ENCODE results near the gene CEP164. TPM values are rescaled to one million over a fixed set of nuclear protein-coding genes. Genes with fewer than 3 reads are reported as not detected.
"Not testable (repeated sequence)": the region's sequence is repeated elsewhere in the genome, so short reads cannot be mapped to it uniquely, and the experiment has no call there.

The CEP164 gene
- total RNA-seq, 1 experiment from 2014 or later: 33.9 TPM

DNA sequence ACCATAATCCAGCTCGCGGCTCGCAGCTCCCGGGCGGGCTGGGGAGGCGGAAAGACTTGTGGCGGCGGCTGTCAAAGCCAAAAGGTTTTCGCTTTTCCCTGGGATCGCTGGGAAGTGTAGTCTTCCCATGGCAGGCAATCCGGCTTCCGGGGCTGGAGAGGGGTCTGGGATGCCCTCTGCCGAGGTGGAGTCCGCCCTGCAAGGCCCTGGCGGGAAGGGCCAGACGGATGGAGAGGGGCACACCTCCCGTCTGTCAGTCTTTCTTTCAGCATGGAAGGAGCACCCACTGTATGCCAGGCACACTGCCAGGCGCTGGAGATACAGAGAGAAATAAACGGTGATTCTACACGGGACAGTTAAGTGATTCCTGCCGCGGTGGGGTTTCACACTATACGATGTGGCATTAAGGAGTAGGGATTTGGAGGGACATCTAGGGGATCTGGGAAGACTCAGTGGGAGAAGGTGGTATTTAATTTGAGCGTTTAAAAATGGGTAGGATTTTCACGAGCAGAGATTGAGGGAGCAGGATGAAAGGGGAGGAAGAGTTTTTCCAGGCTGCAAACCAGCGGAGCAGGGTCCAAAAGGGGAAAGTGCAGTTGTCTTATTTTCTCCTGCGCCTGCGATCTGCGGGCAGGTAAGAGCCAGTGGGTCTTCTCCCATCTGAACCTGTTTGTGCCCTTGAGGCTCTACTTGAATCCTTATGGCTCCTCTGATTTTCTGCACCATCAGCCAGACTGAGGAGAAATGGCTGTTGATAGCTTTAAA, 11.3 kb upstream of the CEP164 start, which contains the start of gene BACE1:
Gene BACE1, minus strand, starts transcription at position 60 of the 765 bp plus-strand sequence. CDS start 461 bp downstream, outside the sequence.
- intact Hi-C loops (cut with micrococcal nuclease; ENCODE audit: unreplicated experiment): no loop called here
- Histone ChIP-seq H3K79me2 (ENCODE audit: low read depth) (no peaks in the 10 kb centered on the region), H3K9me2 (ENCODE audit: insufficient read depth) (no peaks in the 10 kb centered on the region), H3F3A (ENCODE audit: insufficient read depth, low read depth) (no peaks in the 10 kb centered on the region), H3K4me3 (peak within 1 kb of the TSS; percentile 62), H3K27ac (no peak within 1 kb of the TSS), H3K27me3 (ENCODE audit: insufficient read depth, low read depth) (no peaks in the 10 kb centered on the region), H3K4me1 (replicated peaks; ENCODE audit: insufficient read depth) (0 out of 2 replicates have a peak, but pooled peaks cover 18% of the 10 kb centered on the region), H4K20me1 (ENCODE audit: insufficient read depth) (no peaks in the 10 kb centered on the region), H2AFZ (peak within 1 kb of the TSS; percentile 84), H3K4me2 (peak within 1 kb of the TSS; percentile 94), H3K36me3 (ENCODE audit: low read depth) (no peaks in the 10 kb centered on the region), H3K9me3 (ENCODE audit: insufficient read depth, low read depth) (no peaks in the 10 kb centered on the region)
- ChIA-PET POLR2A (ENCODE audit: unreplicated experiment) (interaction anchor here (0.6 kb wide), 2 partner anchors 74 to 290 kb away, joined by 3 read pairs; no protein-coding TSS in a partner anchor), CTCF (no interaction called here)
- no TSS peak for BruUV-seq (replicated peaks)
- TF ChIP-seq, protein P1, sequence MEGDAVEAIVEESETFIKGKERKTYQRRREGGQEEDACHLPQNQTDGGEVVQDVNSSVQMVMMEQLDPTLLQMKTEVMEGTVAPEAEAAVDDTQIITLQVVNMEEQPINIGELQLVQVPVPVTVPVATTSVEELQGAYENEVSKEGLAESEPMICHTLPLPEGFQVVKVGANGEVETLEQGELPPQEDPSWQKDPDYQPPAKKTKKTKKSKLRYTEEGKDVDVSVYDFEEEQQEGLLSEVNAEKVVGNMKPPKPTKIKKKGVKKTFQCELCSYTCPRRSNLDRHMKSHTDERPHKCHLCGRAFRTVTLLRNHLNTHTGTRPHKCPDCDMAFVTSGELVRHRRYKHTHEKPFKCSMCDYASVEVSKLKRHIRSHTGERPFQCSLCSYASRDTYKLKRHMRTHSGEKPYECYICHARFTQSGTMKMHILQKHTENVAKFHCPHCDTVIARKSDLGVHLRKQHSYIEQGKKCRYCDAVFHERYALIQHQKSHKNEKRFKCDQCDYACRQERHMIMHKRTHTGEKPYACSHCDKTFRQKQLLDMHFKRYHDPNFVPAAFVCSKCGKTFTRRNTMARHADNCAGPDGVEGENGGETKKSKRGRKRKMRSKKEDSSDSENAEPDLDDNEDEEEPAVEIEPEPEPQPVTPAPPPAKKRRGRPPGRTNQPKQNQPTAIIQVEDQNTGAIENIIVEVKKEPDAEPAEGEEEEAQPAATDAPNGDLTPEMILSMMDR (conservative IDR thresholded peaks at IDR 0.05): peak; percentile 38; the same call in 1 of the 2 replicates
- TF ChIP-seq EZH2 (IDR thresholded peaks at IDR 0.05; ENCODE audit: low read depth): no peak
- DNase-seq: peak; percentile 55 to 73

DNA sequence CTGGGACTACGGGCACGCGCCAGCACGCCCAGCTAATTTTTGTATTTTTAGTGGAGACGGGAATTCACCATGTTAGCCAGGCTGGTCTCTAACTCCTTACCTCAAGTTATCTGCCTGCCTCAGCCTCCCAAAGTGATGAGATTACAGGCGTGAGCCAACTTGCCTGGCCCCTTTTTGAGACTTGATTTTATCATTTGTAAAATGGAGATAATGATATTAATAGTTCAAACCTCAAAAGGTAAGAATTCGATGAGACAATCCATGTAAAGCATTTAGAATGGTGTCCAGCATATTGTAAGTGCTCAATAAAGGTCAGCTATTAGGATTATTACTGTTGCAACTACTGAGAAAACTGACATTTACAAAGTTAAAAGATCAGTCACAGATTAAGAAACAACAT, 8.9 kb upstream of the CEP164 start:
- H3K4me3 ChIP-seq: no peak overlapping the region
- BruUV-seq (replicated peaks): no TSS peak
- 0 out of 2 replicates have a peak, but pooled peaks cover 9% of the 10 kb centered on the region for H3K4me1 ChIP-seq (replicated peaks; ENCODE audit: insufficient read depth)
- DNase-seq: no peak
- H3K9me2 ChIP-seq (ENCODE audit: insufficient read depth): no peaks in the 10 kb centered on the region
- no peaks in the 10 kb centered on the region for H3K9me3 ChIP-seq (ENCODE audit: insufficient read depth, low read depth)
- no peaks in the 10 kb centered on the region for H3K79me2 ChIP-seq (ENCODE audit: low read depth)
- intact Hi-C loops (cut with micrococcal nuclease; ENCODE audit: unreplicated experiment): no loop called here
- no peaks in the 10 kb centered on the region for H3F3A ChIP-seq (ENCODE audit: insufficient read depth, low read depth)
- H3K4me2 ChIP-seq: no peak overlapping the region
- no peak overlapping the region for H3K27ac ChIP-seq
- no peak for TF ChIP-seq EZH2 (IDR thresholded peaks at IDR 0.05; ENCODE audit: low read depth)
- TF ChIP-seq, protein P1 (conservative IDR thresholded peaks at IDR 0.05): no peak
- ChIA-PET POLR2A (ENCODE audit: unreplicated experiment) (no interaction called here), CTCF (interaction anchor here (0.7 kb wide), 1 partner anchor 9 kb away, joined by 5 read pairs; no protein-coding TSS in a partner anchor)
- H4K20me1 ChIP-seq (ENCODE audit: insufficient read depth): no peaks in the 10 kb centered on the region
- no peaks in the 10 kb centered on the region for H3K27me3 ChIP-seq (ENCODE audit: insufficient read depth, low read depth)
- no peak overlapping the region for H2AFZ ChIP-seq
- no peaks in the 10 kb centered on the region for H3K36me3 ChIP-seq (ENCODE audit: low read depth)

DNA sequence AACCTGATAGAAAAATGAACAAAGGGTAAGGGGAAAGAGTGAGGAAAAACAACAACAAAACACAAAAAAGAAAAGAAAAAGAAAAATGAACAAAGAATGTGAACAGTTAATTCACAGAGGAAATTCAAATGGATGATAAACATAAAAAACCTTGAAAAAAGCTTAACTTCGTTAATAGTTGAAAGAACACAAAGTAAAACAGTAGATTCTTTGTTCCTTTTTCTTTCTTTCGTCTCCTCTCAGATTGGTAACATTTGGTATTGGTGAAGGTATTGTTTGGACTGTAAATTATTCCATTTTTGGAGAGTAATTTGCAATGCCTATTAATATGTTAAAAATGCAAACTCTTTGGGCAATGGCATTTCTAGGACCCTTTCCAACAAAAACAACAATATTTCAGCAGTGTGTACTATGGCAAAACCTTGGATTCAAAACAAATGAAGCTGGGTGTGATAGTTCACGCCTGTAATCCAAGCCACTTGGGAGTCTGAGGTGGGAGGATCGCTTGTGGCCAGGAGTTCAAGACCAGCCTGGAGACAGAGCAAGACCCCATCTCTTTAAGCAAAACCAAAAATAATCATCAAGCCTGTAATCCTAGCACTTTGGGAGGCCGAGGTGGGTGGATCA, 8.3 kb upstream of the CEP164 start:
- Histone ChIP-seq H2AFZ (no peak overlapping the region), H3K9me2 (ENCODE audit: insufficient read depth) (no peaks in the 10 kb centered on the region), H3K9me3 (ENCODE audit: insufficient read depth, low read depth) (no peaks in the 10 kb centered on the region), H3K4me1 (replicated peaks; ENCODE audit: insufficient read depth) (0 out of 2 replicates have a peak, but pooled peaks cover 6% of the 10 kb centered on the region), H4K20me1 (ENCODE audit: insufficient read depth) (no peaks in the 10 kb centered on the region), H3K4me2 (no peak overlapping the region), H3K27me3 (ENCODE audit: insufficient read depth, low read depth) (no peaks in the 10 kb centered on the region), H3K27ac (no peak overlapping the region), H3K36me3 (ENCODE audit: low read depth) (no peaks in the 10 kb centered on the region), H3K4me3 (no peak overlapping the region), H3K79me2 (ENCODE audit: low read depth) (no peaks in the 10 kb centered on the region), H3F3A (ENCODE audit: insufficient read depth, low read depth) (no peaks in the 10 kb centered on the region)
- BruUV-seq (replicated peaks): no TSS peak
- POLR2A ChIA-PET (ENCODE audit: unreplicated experiment): no interaction called here
- CTCF ChIA-PET: interaction anchor here (0.6 kb wide), 1 partner anchor 81 kb away, joined by 10 read pairs; no protein-coding TSS in a partner anchor
- no peak for DNase-seq
- intact Hi-C loops (cut with micrococcal nuclease; ENCODE audit: unreplicated experiment): no loop called here
- TF ChIP-seq, protein P1 (conservative IDR thresholded peaks at IDR 0.05): no peak
- no peak for TF ChIP-seq EZH2 (IDR thresholded peaks at IDR 0.05; ENCODE audit: low read depth)

DNA sequence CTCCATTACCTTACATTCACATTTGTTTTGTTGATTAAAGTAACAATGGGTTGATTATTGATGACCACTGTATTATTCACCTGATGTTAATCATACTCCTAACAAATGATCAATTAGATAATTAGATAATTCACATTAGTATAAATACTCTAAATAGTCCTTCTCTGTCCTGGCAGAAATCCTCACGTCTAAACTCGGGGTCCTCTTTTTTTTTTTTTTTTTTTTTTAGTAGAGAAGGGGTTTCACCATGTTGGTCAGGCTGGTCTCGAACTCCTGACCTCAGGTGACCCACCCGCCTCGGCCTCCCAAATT, 443 bp upstream of the CEP164 start:
- H3F3A ChIP-seq (ENCODE audit: insufficient read depth, low read depth): peaks cover 13% of the 10 kb centered on the region
- BruUV-seq (replicated peaks): TSS peak; percentile 47
- H3K27me3 ChIP-seq (ENCODE audit: insufficient read depth, low read depth); H3K9me3 ChIP-seq (ENCODE audit: insufficient read depth, low read depth); H3K79me2 ChIP-seq (ENCODE audit: low read depth); H3K36me3 ChIP-seq (ENCODE audit: low read depth); intact Hi-C loops (cut with micrococcal nuclease; ENCODE audit: unreplicated experiment); CTCF ChIA-PET; H3K9me2 ChIP-seq (ENCODE audit: insufficient read depth); H3K27ac ChIP-seq; H4K20me1 ChIP-seq (ENCODE audit: insufficient read depth); DNase-seq: not testable (repeated sequence)
- H3K4me2 ChIP-seq: peak overlapping the region; percentile 89
- peaks cover 13% of the 10 kb centered on the region for H3K4me1 ChIP-seq (replicated peaks; ENCODE audit: insufficient read depth)
- POLR2A ChIA-PET (ENCODE audit: unreplicated experiment): interaction anchor here (0.7 kb wide), 2 partner anchors 18 to 106 kb away, joined by 5 read pairs; no protein-coding TSS in a partner anchor
- peak overlapping the region; percentile 75 for H3K4me3 ChIP-seq
- peak overlapping the region; percentile 66 for H2AFZ ChIP-seq
